ENCODE results near the gene LHX4. TPM values are rescaled to one million over a fixed set of nuclear protein-coding genes. Genes with fewer than 3 reads are reported as not detected.
"Not testable (repeated sequence)": the region's sequence is repeated elsewhere in the genome, so short reads cannot be mapped to it uniquely, and the experiment has no call there.

The LHX4 gene
- total RNA-seq, 3 donors from 2014 or later = not detected

DNA sequence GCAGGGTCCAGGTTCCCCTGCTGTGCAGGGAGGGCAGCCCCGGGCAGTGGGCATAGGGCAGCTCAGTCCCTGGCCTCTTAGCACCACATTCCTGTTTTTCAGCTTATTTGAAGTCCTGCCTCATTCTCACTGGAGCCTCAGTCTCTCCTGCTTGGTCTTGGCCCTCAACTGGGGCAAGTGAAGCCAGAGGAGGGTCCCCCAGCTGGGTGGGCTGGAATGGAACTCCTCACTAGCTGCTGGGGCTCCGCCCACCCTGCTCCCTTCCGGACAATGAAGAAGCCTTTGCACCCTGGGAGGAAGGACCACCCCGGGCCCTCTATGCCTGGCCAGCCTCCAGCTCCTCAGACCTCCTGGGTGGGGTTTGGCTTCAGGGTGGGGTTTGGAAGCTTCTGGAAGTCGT lies 32.8 kb upstream of the LHX4 start:
- no peak overlapping the region for H3K27ac ChIP-seq
- no peak for DNase-seq (ENCODE audit: low spot score in 2 of 2)
- no peaks in the 10 kb centered on the region for H3K36me3 ChIP-seq
- no peaks in the 10 kb centered on the region for H3K4me1 ChIP-seq
- H3K27me3 ChIP-seq = no peaks in the 10 kb centered on the region
- no peak for TF ChIP-seq POLR2A (IDR thresholded peaks at IDR 0.05)
- TF ChIP-seq POLR2AphosphoS5 (IDR thresholded peaks at IDR 0.05) = no peak
- TF ChIP-seq, protein P1, sequence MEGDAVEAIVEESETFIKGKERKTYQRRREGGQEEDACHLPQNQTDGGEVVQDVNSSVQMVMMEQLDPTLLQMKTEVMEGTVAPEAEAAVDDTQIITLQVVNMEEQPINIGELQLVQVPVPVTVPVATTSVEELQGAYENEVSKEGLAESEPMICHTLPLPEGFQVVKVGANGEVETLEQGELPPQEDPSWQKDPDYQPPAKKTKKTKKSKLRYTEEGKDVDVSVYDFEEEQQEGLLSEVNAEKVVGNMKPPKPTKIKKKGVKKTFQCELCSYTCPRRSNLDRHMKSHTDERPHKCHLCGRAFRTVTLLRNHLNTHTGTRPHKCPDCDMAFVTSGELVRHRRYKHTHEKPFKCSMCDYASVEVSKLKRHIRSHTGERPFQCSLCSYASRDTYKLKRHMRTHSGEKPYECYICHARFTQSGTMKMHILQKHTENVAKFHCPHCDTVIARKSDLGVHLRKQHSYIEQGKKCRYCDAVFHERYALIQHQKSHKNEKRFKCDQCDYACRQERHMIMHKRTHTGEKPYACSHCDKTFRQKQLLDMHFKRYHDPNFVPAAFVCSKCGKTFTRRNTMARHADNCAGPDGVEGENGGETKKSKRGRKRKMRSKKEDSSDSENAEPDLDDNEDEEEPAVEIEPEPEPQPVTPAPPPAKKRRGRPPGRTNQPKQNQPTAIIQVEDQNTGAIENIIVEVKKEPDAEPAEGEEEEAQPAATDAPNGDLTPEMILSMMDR (IDR thresholded peaks at IDR 0.05) = no peak
- no peaks in the 10 kb centered on the region for H3K9me3 ChIP-seq
- intact Hi-C loops (cut with DNase I; ENCODE audit: low total_unique reads) = no loop called here
- no peak overlapping the region for H3K4me3 ChIP-seq

DNA sequence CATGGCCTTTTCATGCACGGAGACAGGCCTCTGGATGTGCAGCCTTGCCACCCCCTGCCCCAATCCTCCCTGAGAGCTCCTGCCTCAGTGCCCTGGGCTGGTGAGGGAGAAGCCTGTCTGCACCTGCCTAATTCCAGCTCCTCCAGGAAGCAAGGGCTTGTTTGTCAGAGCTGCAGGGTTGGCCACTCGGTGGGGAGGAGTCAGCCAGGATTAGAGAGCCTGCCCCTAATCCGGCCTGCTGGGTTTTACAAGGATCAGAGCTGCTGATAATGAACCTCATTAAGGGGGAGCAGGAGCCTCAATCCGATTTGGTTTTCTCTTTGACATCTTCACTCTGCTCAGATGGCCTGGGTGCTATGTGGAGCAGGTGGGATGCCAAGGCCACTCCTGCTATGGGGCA lies 31.9 kb upstream of the LHX4 start:
- H3K27me3 ChIP-seq = no peaks in the 10 kb centered on the region
- H3K4me1 ChIP-seq = no peaks in the 10 kb centered on the region
- TF ChIP-seq POLR2A (IDR thresholded peaks at IDR 0.05) = no peak
- no peak for TF ChIP-seq POLR2AphosphoS5 (IDR thresholded peaks at IDR 0.05)
- TF ChIP-seq, protein P1 (IDR thresholded peaks at IDR 0.05) = no peak
- intact Hi-C loops (cut with DNase I; ENCODE audit: low total_unique reads) = no loop called here
- H3K9me3 ChIP-seq = no peaks in the 10 kb centered on the region
- no peaks in the 10 kb centered on the region for H3K36me3 ChIP-seq
- DNase-seq (ENCODE audit: low spot score in 2 of 2) = no peak
- no peak overlapping the region for H3K4me3 ChIP-seq
- no peak overlapping the region for H3K27ac ChIP-seq

DNA sequence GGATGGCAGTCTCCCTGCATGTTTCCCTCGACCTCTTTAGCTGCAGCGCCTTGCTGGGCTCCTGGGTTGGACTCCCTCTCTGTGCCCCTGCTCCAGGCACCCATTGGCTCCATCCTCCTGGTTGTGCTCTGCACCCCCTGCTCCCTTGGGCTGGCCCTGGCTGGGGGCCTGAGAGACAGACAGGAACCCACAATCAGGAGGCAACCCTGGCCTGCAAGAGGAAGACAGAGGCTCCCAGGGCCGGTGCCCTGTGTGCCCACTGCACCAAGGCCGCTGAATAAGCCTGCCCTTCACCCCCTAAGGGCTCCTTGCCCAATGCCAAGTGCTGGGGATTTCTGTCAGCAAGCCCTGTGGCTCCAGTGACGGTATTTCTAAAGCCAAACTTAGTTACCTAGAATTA lies 31.5 kb upstream of the LHX4 start:
- intact Hi-C loops (cut with DNase I; ENCODE audit: low total_unique reads) = no loop called here
- H3K27ac ChIP-seq = no peak overlapping the region
- H3K27me3 ChIP-seq = no peaks in the 10 kb centered on the region
- no peaks in the 10 kb centered on the region for H3K36me3 ChIP-seq
- DNase-seq (ENCODE audit: low spot score in 2 of 2) = no peak
- no peaks in the 10 kb centered on the region for H3K9me3 ChIP-seq
- no peaks in the 10 kb centered on the region for H3K4me1 ChIP-seq
- TF ChIP-seq, protein P1 (IDR thresholded peaks at IDR 0.05) = no peak
- TF ChIP-seq POLR2A (IDR thresholded peaks at IDR 0.05) (no peak), POLR2AphosphoS5 (IDR thresholded peaks at IDR 0.05) (no peak)
- H3K4me3 ChIP-seq = no peak overlapping the region

DNA sequence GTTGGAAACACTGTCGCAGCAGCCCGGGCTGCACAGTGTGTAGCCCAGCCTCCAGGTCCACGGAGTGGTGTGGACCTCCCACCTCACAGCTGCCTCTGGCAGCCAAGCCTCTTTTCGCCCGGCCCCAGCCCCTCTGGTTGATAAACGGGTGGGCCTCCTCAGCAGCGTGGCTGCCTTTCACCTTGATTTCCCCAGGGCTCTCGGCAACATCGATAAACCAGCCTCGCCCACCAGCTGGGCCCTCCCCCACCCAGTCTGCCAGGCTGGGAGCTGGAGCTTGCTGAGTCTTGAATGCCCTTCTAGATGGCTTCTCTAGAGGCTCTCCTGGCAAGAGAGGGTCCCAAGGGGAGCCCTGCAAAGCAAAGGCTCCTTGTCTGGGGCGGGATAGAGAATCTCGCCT lies 31.0 kb upstream of the LHX4 start:
- no peaks in the 10 kb centered on the region for H3K27me3 ChIP-seq
- no peak overlapping the region for H3K4me3 ChIP-seq
- no peaks in the 10 kb centered on the region for H3K36me3 ChIP-seq
- no peak for DNase-seq (ENCODE audit: low spot score in 2 of 2)
- intact Hi-C loops (cut with DNase I; ENCODE audit: low total_unique reads) = no loop called here
- H3K27ac ChIP-seq = no peak overlapping the region
- no peaks in the 10 kb centered on the region for H3K9me3 ChIP-seq
- H3K4me1 ChIP-seq = no peaks in the 10 kb centered on the region
- no peak for TF ChIP-seq POLR2AphosphoS5 (IDR thresholded peaks at IDR 0.05)
- TF ChIP-seq, protein P1 (IDR thresholded peaks at IDR 0.05) = no peak
- no peak for TF ChIP-seq POLR2A (IDR thresholded peaks at IDR 0.05)

DNA sequence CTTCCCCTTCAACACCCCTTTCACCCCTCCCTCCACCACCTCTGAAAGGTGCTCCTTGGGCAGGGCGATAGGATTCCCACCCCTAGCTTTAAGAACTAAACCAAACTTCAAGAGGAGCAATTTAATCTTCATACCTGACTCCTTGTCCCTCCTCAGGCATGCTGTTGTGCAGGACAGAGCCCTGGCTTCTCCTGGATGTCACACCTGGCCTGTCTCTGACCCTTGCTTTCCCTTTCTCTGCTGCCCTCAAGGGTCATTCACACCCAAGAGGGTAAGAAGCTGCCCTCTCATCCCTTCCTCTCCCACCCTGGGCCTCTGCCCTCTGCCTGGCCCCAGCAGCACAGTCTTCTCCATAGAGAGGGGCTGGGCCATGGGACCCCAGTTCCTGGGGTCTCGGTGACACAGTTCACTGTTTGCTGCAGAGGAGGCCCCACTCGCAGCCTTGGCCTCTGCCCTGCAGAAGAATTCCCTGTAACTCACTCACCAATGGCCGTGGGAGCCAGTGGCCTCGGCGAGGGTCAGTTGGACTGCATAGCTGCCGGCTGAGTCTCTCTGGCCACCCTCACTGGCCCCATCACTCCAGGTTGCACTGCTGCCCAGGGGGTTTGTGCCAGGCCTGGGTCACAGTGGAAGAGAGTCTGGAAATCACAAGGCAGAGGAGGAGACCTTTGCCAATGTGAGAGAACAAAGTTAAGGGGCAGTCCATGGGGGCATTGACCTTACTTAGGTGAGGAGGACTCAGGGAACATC lies 28.4 kb upstream of the LHX4 start:
- TF ChIP-seq, protein P1 (IDR thresholded peaks at IDR 0.05) = no peak
- TF ChIP-seq POLR2AphosphoS5 (IDR thresholded peaks at IDR 0.05) = no peak
- TF ChIP-seq POLR2A (IDR thresholded peaks at IDR 0.05) = no peak
- H3K4me1 ChIP-seq = no peaks in the 10 kb centered on the region
- H3K4me3 ChIP-seq = no peak overlapping the region
- DNase-seq (ENCODE audit: low spot score in 2 of 2) = no peak
- no peaks in the 10 kb centered on the region for H3K36me3 ChIP-seq
- no peaks in the 10 kb centered on the region for H3K27me3 ChIP-seq
- intact Hi-C loops (cut with DNase I; ENCODE audit: low total_unique reads) = loop anchor here (2.0 kb wide), 1 partner anchor 51 kb away; no protein-coding TSS in a partner anchor
- H3K9me3 ChIP-seq = no peaks in the 10 kb centered on the region
- no peak overlapping the region for H3K27ac ChIP-seq

DNA sequence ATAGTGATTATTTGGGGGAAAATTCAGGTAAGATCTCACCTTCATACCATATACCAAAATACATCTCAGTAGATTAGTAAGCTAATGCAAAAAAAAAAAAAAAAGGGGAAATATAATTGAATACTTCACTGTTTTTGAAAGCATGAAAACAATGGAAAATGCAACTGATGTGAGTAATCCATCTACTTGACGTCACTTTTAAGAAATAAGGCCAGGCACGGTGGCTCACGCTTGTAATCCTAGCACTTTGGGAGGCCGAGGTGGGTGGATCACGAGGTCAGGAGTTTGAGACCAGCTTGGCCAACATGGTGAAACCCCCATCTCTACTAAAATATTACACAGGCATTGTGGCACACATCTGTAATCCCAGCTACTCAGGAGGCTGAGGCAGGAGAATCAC lies 27.5 kb upstream of the LHX4 start:
- intact Hi-C loops (cut with DNase I; ENCODE audit: low total_unique reads); H3K27me3 ChIP-seq; H3K27ac ChIP-seq; DNase-seq (ENCODE audit: low spot score in 2 of 2); H3K4me3 ChIP-seq; H3K9me3 ChIP-seq; H3K36me3 ChIP-seq; H3K4me1 ChIP-seq: not testable (repeated sequence)

Measured in breast epithelium (tissue), 4 donors.